GM20000 (cell line): Measurements from ENCODE around the gene PTPRN2.

Source experiments
- DNase-seq: peaks from one replicate; pipeline ENCODE4 v3.0.0; 2012; ENCODE audit warnings: low spot score
- CTCF ChIP-seq: IDR thresholded peaks from 2 replicates; pipeline ENCODE4 v1.5.1; 2012; ENCODE audit warnings: mild to moderate bottlenecking, control low read depth; ENCODE audit errors: extremely low read depth, missing control alignments

Gene PTPRN2

DNA sequence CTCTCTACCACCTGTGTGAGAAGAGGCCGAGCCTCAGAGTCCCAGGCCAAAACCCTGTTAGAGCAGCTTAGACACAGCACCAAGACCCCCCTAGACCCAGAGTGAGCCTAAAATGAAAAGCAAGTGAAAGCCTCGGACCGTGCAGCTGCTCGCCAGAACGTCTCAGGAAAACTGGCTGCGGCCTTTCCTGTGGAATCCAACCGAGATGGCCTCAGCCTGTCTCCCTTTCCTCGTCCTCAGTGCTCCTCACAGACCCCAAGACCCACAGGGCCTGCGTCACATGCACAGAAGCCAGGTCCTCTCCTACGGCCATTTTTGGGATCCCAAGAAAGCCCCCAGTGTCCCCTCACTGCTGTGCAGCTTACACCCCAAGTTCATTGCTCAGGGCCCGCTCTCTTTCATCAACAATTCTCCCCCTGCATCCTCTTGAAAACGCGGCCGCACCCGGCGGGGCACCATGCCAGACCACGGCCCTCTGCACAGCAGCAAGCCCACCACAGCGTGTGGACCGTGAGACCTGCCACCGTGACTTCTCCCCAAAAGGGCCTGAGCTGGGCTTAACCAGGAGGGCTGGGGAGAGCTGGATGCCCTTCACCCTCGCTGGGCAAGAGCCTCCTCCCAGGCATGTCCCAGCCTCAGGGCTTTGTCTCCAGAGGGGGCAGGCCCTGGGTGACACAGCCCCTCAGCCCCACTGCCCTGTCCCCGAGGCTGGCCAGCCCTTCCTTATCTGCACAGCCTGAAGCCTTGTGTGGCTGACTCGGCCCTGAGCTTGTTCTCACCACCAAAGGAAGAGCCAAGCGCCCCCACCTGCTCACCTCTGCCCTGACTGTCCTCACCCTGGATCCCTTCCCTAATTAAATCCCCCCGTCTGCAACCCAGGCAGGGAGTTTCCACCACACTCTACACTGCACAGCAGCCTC is 142.9 kb downstream of the PTPRN2 start:
- DNase-seq, result no peak
- TF ChIP-seq CTCF, result no peak

GRCh38 chr7:158443688-158444483 is 143.7 kb downstream of the PTPRN2 start:
- no peak for DNase-seq
- TF ChIP-seq CTCF, result no peak

- no peak for DNase-seq
- no peak for TF ChIP-seq CTCF
Measured at GRCh38 chr7:158443014-158443687, 144.5 kb downstream of the PTPRN2 start.

DNA sequence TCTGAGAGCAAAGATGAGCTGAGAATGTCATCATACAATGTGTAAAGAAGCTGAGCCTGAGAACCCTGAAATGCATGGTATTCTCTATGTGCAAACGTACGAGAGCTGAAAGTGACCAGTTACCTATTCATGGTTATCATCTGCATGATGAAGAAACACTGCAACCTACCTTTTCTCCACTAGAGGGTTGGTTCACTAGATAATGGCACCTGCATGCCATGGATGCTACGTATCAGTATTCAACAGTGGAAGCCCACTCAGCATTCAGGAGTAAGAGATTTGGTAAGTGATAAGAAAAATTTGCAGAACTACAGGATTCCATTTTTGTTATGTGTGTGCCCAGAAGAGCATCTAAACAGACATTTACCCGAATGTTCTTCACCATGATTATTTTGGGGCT is 145.4 kb downstream of the PTPRN2 start:
- no peak for DNase-seq
- no peak for TF ChIP-seq CTCF

DNA sequence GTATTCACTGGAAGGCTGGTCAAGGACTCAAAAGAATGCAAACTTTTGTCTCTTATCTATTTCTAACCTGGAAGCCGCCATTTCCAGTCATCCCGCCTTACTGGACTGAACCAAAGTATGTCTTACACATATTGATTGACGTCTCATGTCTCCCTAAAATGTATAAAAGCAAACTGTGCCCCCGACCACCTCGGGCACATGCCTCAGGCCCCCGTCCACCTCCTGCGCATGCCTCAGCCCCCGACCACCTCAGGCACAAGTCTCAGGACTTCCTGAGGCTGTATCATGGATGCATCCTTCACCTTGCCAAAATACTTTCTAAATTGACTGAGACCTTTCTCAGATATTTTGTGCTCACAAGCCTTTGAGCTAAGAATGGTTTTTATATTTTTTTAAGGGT is 148.6 kb downstream of the PTPRN2 start:
- DNase-seq, result no peak
- no peak for TF ChIP-seq CTCF

- no peak for DNase-seq
- no peak for TF ChIP-seq CTCF
Measured at GRCh38 chr7:158432369-158433341, 155.0 kb downstream of the PTPRN2 start.
